Dedifferentiated amniotic fluid mesenchymal stem cell (primary cell): ENCODE measurements around the gene STIMATE.
A peak's percentile ranks its signal among the peaks of the same experiment; 100 is the strongest.

Experiments
- DNase-seq: peaks from one replicate; pipeline ENCODE4 v3.0.0-alpha.2; 2016; ENCODE audit errors: extremely low spot score

Gene STIMATE

GRCh38 chr3:52841211-52841980 is 56.0 kb downstream of the STIMATE start:
- DNase-seq: no peak

- no peak for DNase-seq
These were observed 57.3 kb downstream of the STIMATE start for GRCh38 chr3:52839892-52840545.

GRCh38 chr3:52839268-52839575 is 58.1 kb downstream of the STIMATE start:
- no peak for DNase-seq

GRCh38 chr3:52838561-52839267 is 58.6 kb downstream of the STIMATE start:
- DNase-seq: no peak

- DNase-seq: no peak
These were observed 60.4 kb downstream of the STIMATE start for GRCh38 chr3:52836986-52837385.

- DNase-seq: no peak
These were observed 60.9 kb downstream of the STIMATE start for GRCh38 chr3:52836471-52836845.

DNA sequence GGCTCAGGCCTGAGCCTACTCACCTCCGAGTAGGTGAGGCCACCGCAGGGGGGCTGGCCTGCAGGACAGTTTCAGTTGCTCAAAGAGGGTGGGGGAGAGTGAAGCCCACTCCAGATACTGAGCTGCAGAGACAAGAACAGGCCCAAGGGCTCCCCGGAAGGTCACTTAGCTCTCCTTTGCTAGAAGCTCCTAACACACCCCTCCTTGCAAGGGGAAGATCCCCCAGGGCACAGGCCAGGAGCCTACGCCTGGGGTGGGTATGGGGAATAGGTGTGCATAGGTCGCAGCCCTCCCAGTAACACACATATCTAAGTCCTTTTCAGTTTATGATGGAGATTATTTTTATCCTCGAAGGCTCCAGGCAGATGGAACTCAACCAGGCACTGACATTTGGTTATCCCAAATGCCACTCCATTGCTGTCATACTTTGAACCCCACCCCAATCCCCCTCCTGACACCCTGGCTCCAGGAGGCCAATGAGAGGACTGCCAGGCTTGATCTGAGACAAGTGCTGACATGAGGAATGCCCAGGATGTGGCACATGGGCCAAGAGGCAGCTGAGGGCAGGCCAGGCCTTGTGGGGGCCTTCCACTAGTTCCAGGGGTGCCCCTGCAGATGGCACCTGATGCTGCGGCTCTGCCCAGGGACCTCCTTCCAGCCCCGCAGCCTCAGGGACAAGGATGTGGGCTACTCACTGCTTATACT is 61.4 kb downstream of the STIMATE start:
- no peak for DNase-seq

GRCh38 chr3:52834871-52835501 is 62.4 kb downstream of the STIMATE start, which contains the start of gene MUSTN1:
Gene MUSTN1 (minus strand): TSS chr3:52835019. CDS start chr3:52834948, 71 bp downstream.
- no peak for DNase-seq

DNA sequence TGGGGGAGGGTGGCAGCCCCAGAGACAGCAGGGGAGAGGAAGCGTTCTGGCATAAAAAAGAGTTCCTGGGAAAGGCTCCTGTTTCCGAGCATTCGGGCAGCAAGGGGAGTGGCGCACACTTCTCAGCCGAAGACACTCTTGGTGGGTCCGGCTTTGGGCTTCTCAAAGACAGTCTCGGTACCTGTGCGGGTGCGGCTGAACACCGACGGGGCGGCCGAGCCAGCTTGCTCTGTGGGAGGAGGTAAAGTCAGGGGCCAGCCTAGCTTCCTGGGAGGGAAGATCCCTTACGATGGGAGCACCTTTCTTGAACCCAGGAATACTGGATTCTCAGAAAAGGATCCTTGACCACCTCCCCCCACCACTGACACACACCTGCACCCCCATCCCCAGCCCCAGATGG is 64.1 kb downstream of the STIMATE start:
- no peak for DNase-seq

GRCh38 chr3:52831500-52832301 is 65.6 kb downstream of the STIMATE start:
- DNase-seq: peak; percentile 68

GRCh38 chr3:52830535-52831258 is 66.7 kb downstream of the STIMATE start, which contains the start of gene ITIH4:
Gene ITIH4 (minus strand): TSS chr3:52830672. CDS start chr3:52830642, 30 bp downstream.
- no peak for DNase-seq

- DNase-seq: no peak
These were observed 67.4 kb downstream of the STIMATE start for GRCh38 chr3:52829906-52830463.

GRCh38 chr3:52829482-52829881 is 67.9 kb downstream of the STIMATE start:
- no peak for DNase-seq

GRCh38 chr3:52827866-52828376 is 69.4 kb downstream of the STIMATE start:
- DNase-seq: no peak

- DNase-seq: no peak
These were observed 69.9 kb downstream of the STIMATE start for GRCh38 chr3:52827441-52827840.

DNA sequence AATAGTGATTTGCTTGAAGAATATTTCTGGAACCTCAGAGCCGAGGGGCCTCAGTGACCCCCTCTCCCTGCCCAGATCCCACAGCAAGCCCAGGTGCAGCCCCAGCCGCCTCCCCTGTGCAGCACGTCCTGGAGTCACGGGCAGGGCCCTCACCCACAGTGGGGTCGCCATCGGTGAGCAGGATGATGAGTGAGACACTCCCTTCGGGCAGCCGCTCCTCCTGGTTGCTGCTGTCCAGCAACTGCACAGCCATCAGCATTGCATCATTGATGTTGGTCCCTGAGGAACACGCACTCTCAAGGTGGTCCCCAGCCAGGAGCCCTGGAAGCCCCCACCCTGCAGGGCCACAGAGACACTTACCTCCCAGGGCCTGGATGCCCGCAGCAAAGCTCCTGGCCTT is 73.3 kb downstream of the STIMATE start:
- no peak for DNase-seq

GRCh38 chr3:52822363-52822762 is 75.0 kb downstream of the STIMATE start:
- DNase-seq: no peak

- DNase-seq: no peak
These were observed 76.6 kb downstream of the STIMATE start for GRCh38 chr3:52820736-52821135.

GRCh38 chr3:52819936-52820335 is 77.4 kb downstream of the STIMATE start:
- no peak for DNase-seq

GRCh38 chr3:52817860-52818259 is 79.5 kb downstream of the STIMATE start:
- no peak for DNase-seq
